ENCODE data around the gene BLCAP.
A peak's percentile ranks its signal among the peaks of the same experiment; 100 is the strongest.
"Not testable (repeated sequence)": the region's sequence is repeated elsewhere in the genome, so short reads cannot be mapped to it uniquely, and the experiment has no call there.

BLCAP gene

DNA sequence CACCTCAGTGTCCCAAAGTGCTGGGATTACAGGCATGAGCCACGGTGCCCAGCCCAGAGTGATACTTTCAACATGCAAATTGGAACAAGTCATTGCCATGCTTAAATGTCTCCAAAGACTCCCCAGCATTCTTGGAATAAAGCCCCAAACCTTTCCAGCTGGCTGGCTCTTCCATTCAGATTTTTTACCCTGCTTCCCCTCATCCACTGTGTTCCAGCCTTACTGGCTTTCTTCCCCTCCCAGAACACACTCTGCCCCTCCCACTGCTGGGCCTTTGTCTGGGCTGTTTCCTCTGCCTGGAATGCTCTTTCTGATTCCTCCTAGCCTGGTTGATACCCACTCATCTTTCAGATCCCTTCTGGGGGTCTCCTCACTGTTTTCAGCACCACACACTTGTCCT, 46.8 kb downstream of the BLCAP start:
- DNase-seq (ENCODE audit: low spot score): no peak

- DNase-seq (ENCODE audit: low spot score): no peak
Measured at GRCh38 chr20:37479925-37480691, 47.6 kb downstream of the BLCAP start.

GRCh38 chr20:37479266-37479665, 48.4 kb downstream of the BLCAP start:
- DNase-seq (ENCODE audit: low spot score): no peak

DNA sequence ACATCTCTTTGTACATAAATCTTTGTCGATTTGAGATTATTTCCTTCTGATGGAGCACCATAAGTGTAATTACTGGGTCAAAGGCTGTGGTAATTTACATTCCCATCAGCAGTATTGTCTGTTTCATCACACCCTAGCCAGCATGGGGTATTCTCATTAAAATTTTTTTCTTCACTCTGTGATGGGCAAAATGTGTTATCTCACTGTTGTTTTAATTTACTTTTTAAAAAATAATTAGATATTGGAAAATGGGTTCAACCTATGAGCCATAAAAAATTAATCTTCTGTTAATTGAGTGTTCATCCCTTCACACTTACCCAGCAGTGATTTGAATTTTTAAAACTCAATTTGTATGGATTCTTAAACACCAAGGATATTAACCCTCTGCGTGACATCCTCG, 50.6 kb downstream of the BLCAP start:
- no peak for DNase-seq (ENCODE audit: low spot score)

DNA sequence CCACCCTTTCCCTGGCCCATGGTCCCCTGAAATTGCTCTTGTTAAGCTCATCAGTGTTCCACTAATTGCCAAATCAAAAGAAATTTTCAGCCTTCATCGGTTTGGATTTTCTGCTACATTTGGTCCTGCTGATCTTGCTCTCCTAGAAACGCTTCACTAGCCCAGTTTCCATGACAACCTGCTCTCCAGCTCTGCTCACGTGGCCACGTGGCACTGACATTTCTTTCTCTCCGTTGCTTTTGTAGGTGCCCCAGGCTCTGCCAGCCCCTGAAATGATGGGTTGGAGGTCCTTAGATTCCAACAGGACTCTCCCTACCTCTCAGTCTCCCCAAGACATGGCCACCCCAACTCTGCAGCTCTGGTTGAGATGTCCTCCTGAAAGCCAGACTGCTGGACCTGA, 52.4 kb downstream of the BLCAP start:
- no peak for DNase-seq (ENCODE audit: low spot score)

DNA sequence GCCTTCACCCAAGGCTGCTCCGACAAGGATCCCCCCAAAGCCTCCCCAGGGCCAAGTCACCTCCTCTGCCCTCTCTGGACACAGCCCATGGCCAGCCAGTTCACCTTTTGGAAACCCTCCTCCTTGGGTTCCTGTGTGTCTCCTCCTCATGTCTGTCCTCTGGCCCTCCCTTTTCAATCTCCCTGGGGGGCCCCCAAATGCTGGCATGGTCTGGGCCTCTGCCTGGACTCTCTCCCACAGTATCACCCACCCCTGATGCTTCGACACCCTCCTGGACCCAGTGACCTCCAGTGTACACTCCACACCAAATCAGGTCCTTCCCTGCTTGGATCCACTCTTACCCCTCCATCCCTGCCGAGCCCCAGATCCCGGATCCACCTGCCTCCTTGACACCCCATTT, 53.3 kb downstream of the BLCAP start:
- DNase-seq (ENCODE audit: low spot score): no peak

DNA sequence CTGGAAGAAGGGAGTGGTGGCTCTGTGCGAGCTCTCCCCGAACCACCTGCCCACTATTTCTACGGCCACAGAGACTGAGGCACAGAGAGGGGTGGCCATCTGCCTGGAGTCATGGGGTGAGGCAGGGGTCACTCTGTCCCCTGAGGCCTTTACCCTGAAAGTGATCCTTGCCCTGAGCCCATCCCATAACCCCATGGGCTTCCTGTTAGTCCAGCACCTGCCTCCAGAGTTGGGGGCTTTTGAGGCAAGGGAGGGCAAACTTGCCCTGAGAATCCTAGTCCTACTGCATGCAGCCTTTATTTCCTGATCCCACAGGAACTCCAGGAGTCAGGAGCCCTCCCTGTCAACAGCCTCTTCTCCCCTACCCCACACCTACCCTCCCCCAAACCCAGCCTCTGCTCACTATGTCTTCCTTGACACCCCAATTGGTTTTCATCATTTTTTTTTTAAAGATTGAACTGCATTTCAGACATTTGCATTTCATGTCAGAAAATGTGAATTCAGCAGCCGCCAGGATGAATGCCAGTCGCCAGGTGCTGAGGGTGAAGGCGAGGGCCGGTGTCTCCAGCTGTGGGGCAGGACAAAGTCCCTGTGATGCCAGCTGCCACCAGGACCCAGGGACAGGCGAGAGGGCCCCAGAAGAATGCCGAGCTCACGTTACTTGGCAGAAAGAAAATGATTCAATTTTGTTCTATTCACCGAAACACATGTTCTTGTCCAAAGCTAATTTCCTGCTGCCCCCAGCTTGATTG, 54.3 kb downstream of the BLCAP start:
- no peak for DNase-seq (ENCODE audit: low spot score)

DNA sequence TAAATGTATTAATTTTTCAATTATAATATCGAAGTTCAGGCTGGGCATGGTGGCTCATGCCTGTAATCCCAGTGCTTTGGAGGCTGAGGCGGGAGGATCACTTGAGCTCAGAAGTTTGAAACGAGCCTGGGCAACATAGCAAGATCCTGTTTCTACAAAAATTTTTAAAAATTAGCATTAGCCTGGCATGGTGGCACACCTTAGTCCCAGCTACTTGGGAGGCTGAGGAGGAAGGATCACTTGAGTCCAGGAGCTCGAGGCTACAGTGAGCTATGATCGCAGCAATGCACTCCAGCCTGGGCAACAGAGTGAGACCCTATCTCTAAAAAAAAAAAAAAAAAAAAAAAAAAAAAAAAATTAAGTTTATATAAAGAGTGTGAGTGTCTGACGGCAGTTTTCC, 55.2 kb downstream of the BLCAP start:
- not testable (repeated sequence) for DNase-seq (ENCODE audit: low spot score)

- DNase-seq (ENCODE audit: low spot score): peak; percentile 59
Measured at GRCh38 chr20:37471741-37472235, 55.9 kb downstream of the BLCAP start.

DNA sequence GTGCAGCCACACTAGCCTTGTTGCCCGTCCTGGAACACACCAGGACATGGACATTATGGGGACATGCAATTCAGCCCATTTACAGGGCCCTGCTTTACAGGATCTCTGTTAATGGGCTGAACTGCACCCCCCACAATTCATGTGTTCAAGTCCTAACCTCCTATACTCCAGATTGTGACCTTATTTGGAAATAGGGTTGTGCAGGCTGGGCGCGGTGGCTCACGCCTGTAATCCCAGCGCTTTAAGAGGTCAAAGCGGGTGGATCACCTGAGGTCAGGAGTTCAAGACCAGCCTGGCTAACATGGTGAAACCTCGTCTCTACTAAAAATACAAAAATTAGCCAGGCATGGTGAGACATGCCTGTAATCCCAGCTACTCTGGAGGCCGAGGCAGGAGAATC, 57.5 kb downstream of the BLCAP start:
- not testable (repeated sequence) for DNase-seq (ENCODE audit: low spot score)

GRCh38 chr20:37469531-37469930, 58.1 kb downstream of the BLCAP start:
- no peak for DNase-seq (ENCODE audit: low spot score)

- no peak for DNase-seq (ENCODE audit: low spot score)
Measured at GRCh38 chr20:37468886-37469285, 58.8 kb downstream of the BLCAP start.
